HG03025 (cell line): ENCODE measurements around the gene PPP2R2C.

ENCODE experiments used
- ATAC-seq: cut with Tn5 transposase; IDR thresholded peaks from one replicate; pipeline ENCODE4 v1.9.1; 2021; ENCODE audit warnings: mild to moderate bottlenecking, moderate library complexity; ENCODE audit not compliant: unreplicated experiment, low FRiP score

The PPP2R2C gene

DNA sequence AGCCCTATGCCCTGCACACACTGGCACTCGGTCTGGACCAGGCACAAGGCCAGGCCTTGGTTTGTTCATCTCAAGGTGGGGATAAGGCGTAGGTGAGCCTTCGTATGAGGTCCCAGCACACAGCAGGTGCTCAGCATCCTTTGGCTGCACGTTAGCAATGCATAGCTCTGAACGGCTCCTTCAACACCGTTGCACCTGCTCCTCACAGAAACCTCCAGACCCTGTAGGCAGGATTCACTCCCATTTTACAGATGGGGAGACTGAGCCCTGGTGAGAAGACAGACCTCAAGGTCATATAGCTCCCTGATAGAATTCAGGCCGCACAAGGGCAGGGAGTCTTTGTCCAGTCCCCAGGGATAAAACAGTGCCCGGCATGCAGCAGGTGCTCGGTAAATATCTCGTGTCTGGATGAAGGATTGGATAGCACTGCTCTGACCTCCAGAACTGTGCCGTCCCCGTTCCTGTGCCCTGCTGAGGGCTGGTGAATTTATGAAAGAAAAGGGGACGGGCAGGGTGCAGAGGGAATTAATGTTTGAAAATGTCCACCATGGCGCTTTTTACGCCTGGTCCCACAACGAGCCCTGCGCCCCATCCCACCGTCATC, 2.4 kb downstream of the PPP2R2C start:
- ATAC-seq = no peak

DNA sequence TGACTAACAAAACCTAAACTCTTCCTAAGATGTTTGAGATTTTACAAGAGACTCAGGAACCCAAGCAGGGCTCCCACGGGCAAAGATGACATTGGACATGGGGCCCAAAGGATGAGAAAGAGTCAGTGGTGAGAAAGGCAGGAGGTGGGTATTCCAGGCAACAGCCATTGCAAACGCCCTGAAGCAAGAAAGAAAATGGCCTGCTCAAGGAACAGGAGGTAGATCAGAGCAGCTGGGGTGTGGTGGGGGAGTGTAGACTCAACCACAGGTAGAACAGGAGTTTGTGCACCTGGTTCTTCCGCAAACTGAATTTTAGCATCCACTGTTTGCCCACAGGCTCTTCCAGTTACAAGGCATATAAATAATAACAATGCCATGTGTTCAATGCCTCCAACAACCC, 3.3 kb downstream of the PPP2R2C start:
- ATAC-seq = no peak

DNA sequence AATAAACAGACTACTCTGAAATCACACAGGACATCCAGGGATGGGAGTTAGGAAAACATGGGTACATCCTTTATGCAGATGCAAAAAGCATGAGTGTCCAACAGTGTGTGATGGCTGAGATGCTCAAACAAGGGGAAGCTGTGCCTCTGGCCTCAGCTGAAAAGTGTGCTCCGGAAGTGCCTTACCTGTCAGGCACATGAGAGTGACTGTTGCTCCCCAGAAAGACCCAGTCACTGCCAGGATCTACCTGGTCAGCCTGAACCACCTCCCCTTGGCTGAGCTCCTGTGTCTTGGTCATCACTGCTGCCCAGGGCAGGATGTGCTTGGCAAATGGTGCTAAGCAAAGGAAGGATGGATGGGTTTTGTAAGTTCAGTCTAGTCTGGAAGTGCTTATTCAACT, 4.0 kb downstream of the PPP2R2C start:
- ATAC-seq = no peak

DNA sequence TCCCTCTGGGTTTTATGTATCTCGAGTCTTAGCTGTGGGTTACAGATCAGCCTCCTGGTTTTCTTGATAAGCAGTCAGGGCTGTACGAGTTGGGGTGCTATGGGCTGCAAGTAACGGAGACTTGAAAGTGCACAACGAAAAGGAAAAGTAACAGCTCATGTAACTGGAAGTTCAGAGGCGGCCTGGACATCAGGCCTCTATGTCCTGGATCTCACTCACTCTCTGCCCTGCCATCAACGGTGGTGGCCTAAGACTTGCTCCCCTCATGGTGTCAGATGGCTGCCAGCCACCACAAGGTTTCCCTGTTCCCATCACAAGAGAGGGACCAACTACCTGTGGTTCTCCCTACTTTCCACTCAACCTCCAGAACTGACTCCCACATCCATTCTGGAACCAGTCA, 4.8 kb downstream of the PPP2R2C start:
- ATAC-seq = no peak

DNA sequence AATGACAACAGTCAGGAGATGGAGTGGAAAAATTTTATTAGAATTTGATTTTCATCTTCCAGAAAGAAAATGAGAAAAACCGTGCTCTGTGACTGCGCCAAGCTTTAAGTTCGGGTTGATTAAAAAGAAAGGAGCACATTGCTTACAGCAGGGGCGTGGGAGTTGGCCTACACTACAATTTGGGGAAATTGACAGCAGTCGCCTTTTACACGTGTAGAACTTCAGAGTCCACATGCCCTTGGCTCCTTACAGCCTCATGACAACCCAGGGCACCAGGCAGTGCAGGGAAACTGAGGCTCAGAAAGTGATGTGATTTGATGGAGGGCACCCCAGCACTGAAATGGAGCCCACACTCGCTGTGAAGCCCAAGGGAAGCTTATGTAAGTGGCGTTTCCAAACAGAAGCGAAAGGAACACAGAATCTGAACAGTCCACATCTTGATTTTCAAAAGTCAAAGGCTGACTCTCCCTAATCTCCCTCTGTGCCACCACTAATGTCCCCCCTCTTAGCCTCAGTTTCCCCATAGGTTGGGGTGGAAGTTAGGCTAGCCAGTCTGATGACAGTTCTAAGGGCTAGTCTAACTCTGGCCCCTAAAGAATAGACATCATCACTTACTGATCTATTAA, 5.5 kb downstream of the PPP2R2C start:
- ATAC-seq = no peak

DNA sequence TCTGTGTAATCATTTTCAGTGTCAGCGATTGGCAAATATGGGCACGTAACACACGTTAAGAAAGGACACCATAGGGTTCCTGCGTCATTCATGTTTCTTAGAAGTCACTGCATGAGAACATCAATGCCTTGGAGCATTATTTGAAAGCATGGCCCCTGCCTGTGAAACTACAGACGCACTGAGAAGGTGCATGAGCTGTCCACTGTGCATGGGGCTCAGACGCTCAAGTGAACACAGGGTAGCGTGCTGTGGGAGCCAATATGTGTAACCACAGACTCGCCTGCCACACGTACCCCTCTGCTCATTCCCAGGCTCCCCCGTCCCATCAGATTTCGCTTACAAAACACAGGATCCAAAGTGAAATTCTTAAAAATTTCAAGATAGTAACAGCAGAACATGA, 6.5 kb downstream of the PPP2R2C start:
- ATAC-seq = no peak

DNA sequence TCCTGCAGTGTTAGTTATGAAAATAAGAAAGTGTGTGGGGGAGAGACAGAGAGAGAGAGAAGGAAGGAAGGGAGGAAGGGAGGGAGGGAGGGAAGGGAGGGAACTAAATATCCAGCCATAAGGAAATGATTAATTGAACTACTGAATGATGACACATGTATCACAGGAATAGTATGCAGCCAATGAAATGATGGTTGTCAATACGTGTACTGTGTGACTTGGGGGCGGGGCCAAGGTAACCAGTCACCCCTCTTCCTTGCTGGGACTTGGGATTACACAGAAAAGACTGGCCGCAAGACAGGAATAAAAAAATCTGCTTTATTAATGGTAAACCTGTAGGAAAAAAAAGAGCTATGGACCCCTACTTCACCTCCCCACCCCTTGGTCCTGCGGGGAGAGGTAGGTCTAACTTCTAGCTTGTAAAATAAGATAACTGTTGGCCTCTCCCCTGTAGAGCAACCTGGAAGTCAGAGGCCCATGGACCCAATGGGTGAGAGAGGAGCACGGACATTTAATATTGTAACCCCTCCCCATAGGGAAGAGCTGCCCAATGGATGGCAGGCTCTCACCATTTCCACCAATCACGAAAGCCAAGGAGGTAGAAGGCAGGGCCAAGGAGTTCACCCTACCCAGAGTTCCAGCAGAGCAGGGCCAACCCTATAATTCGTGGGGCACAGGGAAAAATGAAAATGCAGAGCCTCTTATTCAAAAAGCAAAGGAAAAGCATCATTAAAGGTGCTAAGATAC, 7.4 kb downstream of the PPP2R2C start:
- ATAC-seq = no peak

DNA sequence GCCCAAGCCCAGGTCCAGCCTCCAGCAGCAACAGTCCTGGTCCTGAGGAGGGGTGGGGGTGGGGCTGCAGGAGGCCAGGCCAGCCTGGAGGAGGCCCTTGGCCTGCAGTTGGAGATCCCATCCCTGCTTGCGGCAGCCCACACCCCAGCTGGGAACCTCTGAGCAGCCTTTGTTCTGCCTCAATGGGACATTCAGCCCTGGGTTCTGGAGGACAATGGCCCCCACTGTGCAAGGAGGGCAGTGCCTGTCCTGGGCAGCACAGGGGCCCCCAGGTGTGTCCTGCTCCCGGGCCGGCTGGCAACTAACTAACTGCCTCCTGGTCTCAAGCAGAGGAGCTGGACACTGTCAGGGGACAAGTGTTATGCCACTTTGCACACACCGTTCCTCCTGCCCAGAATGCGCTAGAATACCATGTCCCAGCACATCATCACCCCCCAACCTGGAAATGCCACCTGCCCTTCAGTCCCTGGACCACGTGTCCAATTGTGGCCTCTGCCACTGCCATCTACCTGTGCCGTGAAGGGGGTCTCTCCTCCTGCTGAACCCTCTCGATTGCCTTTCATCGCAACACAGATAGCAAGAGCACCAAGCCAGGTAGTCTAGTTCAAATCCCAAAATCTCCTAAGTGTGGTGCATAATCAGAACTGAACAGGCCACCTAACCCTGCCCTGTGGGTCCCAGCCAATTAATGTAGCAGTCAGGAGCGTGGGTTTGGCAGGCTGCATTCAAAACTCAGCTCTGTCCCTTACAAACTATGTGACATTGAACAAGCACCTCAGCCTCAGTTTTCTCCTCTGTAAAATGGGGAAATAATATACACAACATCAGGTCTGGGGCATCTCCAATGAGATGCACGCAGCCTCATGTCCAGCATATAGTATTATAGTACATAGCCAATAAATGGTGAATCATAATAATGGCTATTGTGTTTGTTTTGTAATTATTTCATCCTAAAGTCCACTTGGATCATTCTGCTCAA, 8.8 kb downstream of the PPP2R2C start:
- ATAC-seq = no peak

DNA sequence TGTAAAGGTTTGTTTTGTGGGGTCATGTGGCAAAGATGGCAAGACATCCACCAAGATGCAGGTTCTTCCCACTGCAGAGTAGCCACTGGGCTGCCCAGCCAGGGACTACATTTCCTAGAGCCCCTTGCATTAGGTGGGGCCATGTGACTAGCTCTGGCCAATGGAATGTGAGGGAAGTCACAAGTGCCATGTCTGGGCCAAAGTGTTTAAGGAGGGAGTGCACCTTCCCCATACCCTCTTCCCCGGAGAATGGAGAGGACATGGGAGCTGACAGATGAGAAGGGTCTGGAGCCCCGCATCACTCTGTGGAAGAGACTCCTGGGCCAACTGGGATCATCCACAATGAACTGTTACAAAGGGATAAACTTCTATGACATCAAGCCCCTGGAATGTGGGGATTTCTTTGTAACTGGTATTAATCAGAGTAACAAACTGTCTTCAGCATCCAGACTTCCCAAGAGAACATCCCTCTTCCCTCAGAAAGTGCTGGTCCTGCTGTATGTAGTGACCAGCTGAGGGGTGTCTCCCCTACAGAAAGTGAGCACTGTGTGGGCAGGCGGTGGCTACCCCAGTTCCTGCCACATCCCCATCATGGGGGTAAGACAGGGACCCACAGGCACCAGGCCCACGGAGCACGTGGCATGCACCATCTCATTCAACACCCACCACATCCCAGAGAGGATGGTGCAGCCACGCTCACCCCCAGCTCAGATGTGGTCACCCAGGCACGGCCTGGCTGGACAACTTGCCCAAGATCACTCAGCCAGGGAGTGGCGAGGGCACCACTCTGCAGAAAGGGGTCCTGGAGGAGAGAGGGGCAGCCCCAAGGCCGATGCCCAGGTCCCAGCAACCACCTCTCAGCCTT, 10.9 kb downstream of the PPP2R2C start:
- ATAC-seq = no peak

DNA sequence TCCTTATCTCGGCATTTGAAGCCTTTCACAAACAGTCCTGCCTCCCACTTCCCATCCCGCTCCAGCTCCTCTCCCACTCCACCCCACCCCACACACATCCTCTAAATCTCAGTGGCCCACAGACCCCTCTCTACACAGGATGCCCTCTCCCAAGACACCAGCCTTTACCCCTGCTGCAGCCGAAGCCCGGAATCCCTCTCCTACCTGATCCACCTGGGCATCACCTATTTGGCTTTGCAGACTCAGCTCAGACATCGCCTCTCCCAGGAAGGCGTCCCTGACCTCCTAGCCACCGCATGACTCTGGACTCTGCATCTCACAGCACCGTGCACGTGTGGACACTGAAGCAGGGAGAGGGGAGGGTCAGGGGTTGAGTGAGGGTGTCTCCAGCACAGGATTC, 11.5 kb downstream of the PPP2R2C start:
- ATAC-seq = no peak

DNA sequence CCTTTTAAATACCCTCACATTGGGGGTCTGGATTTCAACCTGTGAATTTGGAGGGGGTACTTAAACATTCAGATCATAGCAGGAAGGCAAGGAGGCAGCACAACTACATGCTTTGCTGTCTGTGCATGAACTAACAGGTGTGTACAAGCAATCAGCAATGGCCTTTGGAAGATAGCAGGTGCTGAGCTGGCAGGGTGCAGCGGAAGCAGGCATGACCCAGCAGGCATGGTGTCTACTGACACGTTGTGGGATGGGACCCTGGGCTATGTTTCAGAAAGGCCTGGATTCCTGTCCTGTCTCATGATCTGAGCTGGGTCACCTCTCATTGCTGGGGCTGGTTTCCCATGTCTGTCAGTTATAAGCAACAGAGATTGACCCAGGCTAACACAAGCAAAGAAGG, 13.9 kb downstream of the PPP2R2C start:
- ATAC-seq = no peak

DNA sequence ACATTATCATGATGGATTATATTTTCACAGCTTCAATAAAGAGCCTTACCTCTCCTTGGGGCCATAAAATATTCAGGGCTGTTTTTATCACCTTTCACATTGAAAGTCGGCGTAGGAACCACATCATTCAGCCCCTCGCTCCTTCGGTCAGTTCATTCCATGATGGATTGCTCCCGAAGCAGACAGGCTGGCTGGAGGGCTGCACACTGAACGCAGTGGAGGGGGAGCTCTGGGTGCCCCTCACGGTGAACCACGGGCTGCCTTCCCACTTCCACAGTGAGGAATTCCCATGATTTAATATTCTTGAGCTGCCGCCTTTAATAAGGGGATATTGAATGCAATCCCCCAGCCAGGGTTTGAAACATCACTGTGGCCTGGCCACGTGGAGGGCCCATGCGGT, 16.0 kb downstream of the PPP2R2C start:
- ATAC-seq = no peak

DNA sequence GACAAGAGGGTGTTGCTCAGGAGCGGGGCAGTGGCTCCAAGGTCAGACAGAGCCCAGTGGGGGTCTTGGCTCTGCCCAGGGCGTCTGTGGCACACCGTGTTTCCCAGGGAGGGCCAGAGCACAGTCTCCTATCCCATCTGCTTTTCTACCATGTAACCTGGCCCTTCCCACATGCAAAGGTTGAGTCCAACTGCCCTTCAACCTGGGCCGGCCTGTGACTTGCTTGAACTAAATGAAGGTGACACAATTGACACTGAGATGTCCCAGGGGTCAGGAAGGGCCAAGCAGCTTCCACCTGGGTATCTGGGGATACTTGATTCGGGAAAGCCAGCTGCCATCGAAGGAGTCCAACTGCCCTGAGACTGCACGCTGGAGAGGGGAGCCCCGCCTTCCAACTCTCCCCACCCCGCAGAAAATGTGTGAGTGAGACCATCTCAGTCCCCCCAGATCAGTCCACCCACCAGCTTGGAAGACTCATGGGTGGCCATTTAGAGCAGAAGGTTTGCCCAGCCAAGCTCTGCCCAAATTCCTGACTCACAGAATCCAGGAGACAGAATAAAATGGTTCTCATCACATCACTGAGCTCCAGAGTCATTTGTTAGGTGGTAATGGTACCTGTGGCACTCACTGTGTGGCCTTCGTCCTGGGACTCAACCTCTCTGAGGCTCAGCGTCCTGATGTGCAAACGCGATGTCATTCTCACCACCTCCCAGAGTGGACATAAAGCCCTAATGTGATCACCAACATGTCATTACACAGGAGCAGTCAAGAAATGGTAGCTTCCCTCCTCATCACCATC, 18.1 kb downstream of the PPP2R2C start:
- no peak for ATAC-seq

DNA sequence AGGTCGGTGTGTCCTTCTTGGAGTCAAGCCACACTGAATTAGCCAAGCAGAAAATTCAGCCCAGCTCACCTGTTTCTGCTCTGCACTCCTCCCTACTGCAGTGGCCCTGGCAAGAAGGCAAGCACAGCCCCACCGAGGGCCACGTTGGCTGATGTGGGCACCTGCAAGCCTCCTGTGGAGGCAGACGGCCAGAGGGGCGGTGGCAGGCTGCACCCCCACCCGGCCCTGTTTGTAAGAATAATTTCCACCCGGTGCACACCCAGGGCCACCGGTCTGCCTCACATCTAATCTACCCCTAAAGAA, 18.8 kb downstream of the PPP2R2C start:
- no peak for ATAC-seq

DNA sequence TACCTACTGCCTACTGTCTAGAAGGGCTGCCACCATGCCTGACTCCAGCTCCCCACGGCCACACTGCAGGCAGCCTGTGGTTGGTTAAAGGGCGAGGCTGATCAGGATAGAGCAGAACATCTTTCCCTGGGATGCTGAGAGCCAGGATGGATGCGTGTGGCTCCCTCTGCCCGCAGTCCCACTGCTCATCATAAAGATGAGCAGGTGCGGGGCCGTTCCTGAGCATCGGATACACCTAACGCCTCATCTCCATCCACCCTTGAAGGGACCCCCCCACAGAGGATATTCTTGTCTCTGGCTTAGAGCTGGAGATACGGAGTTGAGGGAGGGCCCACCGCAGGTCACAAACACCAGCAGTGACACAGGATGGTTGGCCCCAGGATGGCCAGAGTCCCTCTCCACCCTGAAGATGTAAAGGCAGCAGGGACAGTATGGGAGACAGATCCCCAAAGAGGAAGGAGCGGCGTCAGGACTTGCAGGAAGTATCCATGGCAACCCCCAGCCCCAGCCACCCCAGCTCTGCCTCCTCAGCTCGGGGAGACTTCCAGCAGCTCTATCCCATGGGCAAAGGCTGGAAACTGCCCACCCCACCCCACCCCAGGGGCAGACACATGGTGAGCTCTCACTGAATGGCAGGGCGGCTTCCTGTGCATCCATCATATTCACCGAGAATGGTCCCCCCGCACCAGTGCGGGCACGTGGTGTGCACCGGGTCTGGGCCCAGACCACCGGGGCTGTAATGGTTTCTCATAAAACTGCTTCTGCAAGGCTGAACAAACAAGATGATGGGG, 19.3 kb downstream of the PPP2R2C start:
- no peak for ATAC-seq

DNA sequence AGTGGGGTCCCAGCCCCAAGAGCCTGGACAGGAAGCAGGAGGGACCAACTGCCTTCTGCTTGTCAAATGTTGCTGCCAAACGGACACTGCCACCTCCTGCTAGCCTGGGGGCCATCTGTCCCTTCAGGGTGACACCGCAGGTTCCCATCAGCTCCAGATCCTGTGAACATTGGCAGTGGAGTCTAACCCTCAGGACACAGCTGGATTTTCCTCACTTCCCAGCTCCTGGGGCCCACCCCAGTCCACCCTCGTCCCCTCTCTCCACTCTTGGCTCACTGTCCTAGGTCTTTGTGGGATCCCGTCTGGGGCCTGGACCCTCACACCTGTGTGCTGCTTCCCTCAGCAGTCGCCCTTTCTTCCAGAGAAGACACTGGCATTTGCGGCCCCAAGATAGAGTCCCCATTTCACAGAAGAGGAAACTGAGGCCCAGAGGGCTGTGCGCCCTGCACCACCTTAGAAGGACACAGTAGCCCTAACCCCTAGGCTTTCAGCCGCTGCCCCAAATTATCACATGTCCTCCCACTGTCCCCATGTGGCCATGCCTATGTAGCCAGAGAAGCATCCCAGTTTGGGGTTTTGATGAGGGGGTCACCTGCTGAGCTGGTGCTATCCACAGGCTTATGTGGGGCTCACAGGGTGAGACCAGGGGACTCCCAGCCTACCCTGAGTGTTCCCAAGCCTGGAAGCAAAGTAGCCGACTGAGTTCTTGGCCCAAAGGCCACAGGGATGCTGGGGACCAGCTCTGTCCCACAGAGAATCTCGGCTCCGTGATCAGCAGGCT, 20.1 kb downstream of the PPP2R2C start:
- ATAC-seq = no peak

DNA sequence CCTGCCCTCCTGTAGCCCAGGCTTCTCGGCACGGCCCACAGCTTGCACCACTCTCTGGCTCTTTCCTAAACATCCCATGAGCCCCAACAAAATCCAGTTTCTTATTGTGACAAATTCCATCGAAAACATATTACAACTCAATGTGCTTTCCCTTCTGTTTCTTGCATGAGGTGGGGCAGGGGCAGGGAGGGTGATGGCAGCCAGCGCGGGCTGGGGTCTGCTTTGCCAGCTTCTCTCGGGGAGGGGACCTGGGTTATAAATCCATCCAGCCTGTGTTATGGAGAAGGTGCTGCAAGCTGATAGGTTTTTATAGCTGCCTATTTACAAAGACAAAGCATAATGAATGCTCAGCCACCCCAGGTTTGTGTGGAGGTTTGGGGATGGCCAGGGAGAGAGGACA, 21.1 kb downstream of the PPP2R2C start:
- ATAC-seq = no peak

DNA sequence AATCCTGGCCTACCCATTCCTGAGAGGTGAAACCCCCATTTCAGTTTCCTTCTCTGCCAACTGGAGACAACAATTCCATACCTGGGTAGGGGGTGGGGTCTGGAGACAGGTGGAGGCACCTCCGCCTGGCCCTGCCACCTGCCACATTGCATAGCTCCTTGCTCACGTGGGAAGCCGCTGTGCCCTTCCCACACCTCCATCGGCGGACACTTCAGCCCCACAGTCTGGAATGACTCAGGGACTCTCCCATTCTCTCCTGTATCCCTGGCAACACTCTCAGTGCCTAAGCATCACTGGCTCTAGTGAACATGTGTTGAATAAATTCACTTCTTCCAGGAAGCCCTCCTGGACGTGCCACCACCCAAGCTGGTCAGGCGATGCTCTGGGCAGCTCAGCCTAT, 21.7 kb downstream of the PPP2R2C start:
- ATAC-seq = no peak
